Measurements from ENCODE around the gene MORN1.

GRCh38 chr1:2373551-2374251 lies 17.7 kb downstream of the MORN1 start:
- no peak for TF ChIP-seq TAF1 (IDR thresholded peaks at IDR 0.05; ENCODE audit: borderline replicate concordance, low read depth, low read length)
- no peak for TF ChIP-seq POLR2A (IDR thresholded peaks at IDR 0.05; ENCODE audit: low read depth, low read length)
- no peak for TF ChIP-seq POLR2AphosphoS5 (IDR thresholded peaks at IDR 0.05; ENCODE audit: low read depth, low read length)

All from GM12892 (cell line).